Neural cell (in vitro differentiated cells): Measurements from ENCODE around the gene RPL15. TPM values are rescaled to one million over a fixed set of nuclear protein-coding genes. Genes with fewer than 3 reads are reported as not detected.

ENCODE experiments used
- H2AFZ ChIP-seq: fragments of 200-600, 300-800 bp; sonication (generic), shearing (Covaris generic); 2 replicates; pipeline ENCODE4 v1.6.0; 2014; ENCODE audit warnings: low read depth, mild to moderate bottlenecking, antibody characterized with exemption, low read length, moderate library complexity
- H3F3A ChIP-seq: fragments of 200-600 bp; shearing (Covaris generic); 2 replicates; pipeline ENCODE4 v1.6.1; 2016; ENCODE audit warnings: mild to moderate bottlenecking, moderate library complexity, mixed read lengths, antibody characterized with exemption, low read length; ENCODE audit not compliant: insufficient read depth, poor library complexity, severe bottlenecking
- H3K27ac ChIP-seq: fragments of 200-600, 300-800 bp; sonication (generic), shearing (Covaris generic); 2 replicates; pipeline ENCODE4 v1.5.1; 2014; ENCODE audit warnings: mild to moderate bottlenecking, low read length, moderate library complexity
- H3K27me3 ChIP-seq: fragments of 300-800, 200-600 bp; sonication (generic), shearing (Covaris generic); 2 replicates; pipeline ENCODE4 v1.6.0; 2014; ENCODE audit warnings: mild to moderate bottlenecking, low read depth, low read length, moderate library complexity; ENCODE audit not compliant: insufficient read depth
- H3K36me3 ChIP-seq: fragments of 300-800, 200-600 bp; sonication (generic), shearing (Covaris generic); 2 replicates; pipeline ENCODE4 v1.5.1; 2014; ENCODE audit warnings: mild to moderate bottlenecking, antibody characterized with exemption, low read length, moderate library complexity; ENCODE audit not compliant: insufficient read depth
- H3K4me2 ChIP-seq: fragments of 300-800, 200-600 bp; sonication (generic), shearing (Covaris generic); 2 replicates; pipeline ENCODE4 v1.6.0; 2014; ENCODE audit warnings: mild to moderate bottlenecking, low read length
- H3K4me3 ChIP-seq: fragments of 300-800, 200-600 bp; sonication (generic), shearing (Covaris generic); 2 replicates; pipeline ENCODE4 v1.5.1; 2014; ENCODE audit warnings: mild to moderate bottlenecking, low read length, moderate library complexity
- H3K79me2 ChIP-seq: fragments of 200-600 bp; shearing (Covaris generic); replicated peaks from 2 replicates; pipeline ENCODE4 v1.6.0; 2014; ENCODE audit warnings: mild to moderate bottlenecking, low read length, moderate library complexity; ENCODE audit not compliant: insufficient read depth
- H3K9ac ChIP-seq: fragments of 300-800, 200-600 bp; sonication (generic), shearing (Covaris generic); 2 replicates; pipeline ENCODE4 v1.6.1; 2016; ENCODE audit warnings: mild to moderate bottlenecking, low read length, mixed read lengths
- H3K9me2 ChIP-seq: fragments of 200-600 bp; shearing (Covaris generic); 2 replicates; pipeline ENCODE4 v1.6.1; 2016; ENCODE audit warnings: mild to moderate bottlenecking, low read length, mixed read lengths; ENCODE audit not compliant: insufficient read depth
- H3K9me3 ChIP-seq: fragments of 200-600, 300-800 bp; sonication (generic), shearing (Covaris generic); 2 replicates; pipeline ENCODE4 v1.6.1; 2016; ENCODE audit warnings: mild to moderate bottlenecking, mixed run types, low read length, moderate library complexity, mixed read lengths
- H4K20me1 ChIP-seq: fragments of 200-600 bp; shearing (Covaris generic); 2 replicates; pipeline ENCODE4 v1.6.1; 2016; ENCODE audit warnings: mild to moderate bottlenecking, mixed run types; ENCODE audit not compliant: insufficient read depth
- EP300 ChIP-seq: fragments of 450-650 bp; conservative IDR thresholded peaks from 2 replicates; pipeline ENCODE4 v1.6.1; 2014; ENCODE audit warnings: antibody characterized with exemption, mild to moderate bottlenecking, moderate library complexity; ENCODE audit not compliant: poor library complexity, severe bottlenecking
- EZH2 ChIP-seq: fragments of 200-600, 300-800 bp; shearing (Covaris generic), sonication (generic); IDR thresholded peaks from 2 replicates; pipeline ENCODE4 v1.6.1; 2014; ENCODE audit warnings: antibody characterized with exemption, low read length, borderline replicate concordance, mild to moderate bottlenecking; ENCODE audit not compliant: insufficient read depth, poor library complexity, severe bottlenecking
- MXI1 ChIP-seq: fragments of 450-650 bp; conservative IDR thresholded peaks from 2 replicates; pipeline ENCODE4 v1.6.1; 2014; ENCODE audit warnings: antibody characterized with exemption, mild to moderate bottlenecking; ENCODE audit not compliant: poor library complexity, severe bottlenecking
- POLR2AphosphoS5 ChIP-seq: IDR thresholded peaks from 2 replicates; pipeline ENCODE4 v1.6.1; 2012
- RAD21 ChIP-seq: fragments of 450-650 bp; conservative IDR thresholded peaks from 2 replicates; pipeline ENCODE4 v1.6.1; 2014; ENCODE audit warnings: antibody characterized with exemption, mild to moderate bottlenecking, moderate library complexity
- SMC3 ChIP-seq: fragments of 450-650 bp; conservative IDR thresholded peaks from 2 replicates; pipeline ENCODE4 v1.6.1; 2014; ENCODE audit warnings: antibody characterized with exemption, mild to moderate bottlenecking, moderate library complexity; ENCODE audit not compliant: poor library complexity
- TAF1 ChIP-seq: IDR thresholded peaks from 2 replicates; pipeline ENCODE4 v1.6.1; 2012; ENCODE audit warnings: low read depth
- polyA plus RNA-seq: library from polyadenylated mRNA; depleted of rRNA; stranded (reverse); fragments of >200 nt; gene quantifications from 2 replicates; pipeline ENCODE4 v1.2.3, GENCODE V29; 2014
- TF ChIP-seq, protein P1 (sequence below): fragments of 450-650 bp; IDR thresholded peaks from 2 replicates; pipeline ENCODE4 v1.5.1; 2014; ENCODE audit warnings: antibody characterized with exemption, mild to moderate bottlenecking, moderate library complexity; ENCODE audit not compliant: poor library complexity, severe bottlenecking
- TF ChIP-seq, protein P2 (sequence below): IDR thresholded peaks from 2 replicates; pipeline ENCODE4 v1.6.1; 2012; ENCODE audit warnings: borderline replicate concordance

Gene RPL15
- polyA plus RNA-seq, 1 donor from 2014 or later, result 3,247 TPM

DNA sequence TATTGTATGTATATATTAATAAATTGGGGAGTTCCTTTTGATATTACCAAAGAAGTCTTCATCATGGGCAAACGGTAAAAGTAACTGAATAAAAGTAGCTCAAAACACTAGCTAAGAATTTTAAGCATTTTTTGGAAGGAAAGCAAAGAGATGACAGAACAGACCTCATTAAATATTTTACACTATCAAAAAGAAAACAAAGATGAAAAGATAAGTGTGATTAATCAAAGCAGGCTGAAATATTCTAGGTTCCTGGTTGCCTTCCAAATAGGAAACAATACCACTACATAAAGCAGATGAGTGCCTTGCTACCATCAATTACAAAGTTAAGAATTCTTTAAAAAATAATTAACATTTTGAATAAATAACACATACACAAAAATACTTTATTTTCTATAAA, 3.8 kb upstream of the RPL15 start:
- H4K20me1 ChIP-seq, result no peaks in the 10 kb centered on the region
- H3K4me2 ChIP-seq, result no peak overlapping the region
- H3K9ac ChIP-seq, result no peak overlapping the region
- H3K27me3 ChIP-seq, result no peaks in the 10 kb centered on the region
- no peak overlapping the region for H3K4me3 ChIP-seq
- H2AFZ ChIP-seq, result no peak overlapping the region
- H3K27ac ChIP-seq, result no peak overlapping the region
- H3F3A ChIP-seq, result peaks cover 5% of the 10 kb centered on the region
- no peaks in the 10 kb centered on the region for H3K9me3 ChIP-seq
- no peak for TF ChIP-seq MXI1
- no peak for TF ChIP-seq SMC3
- TF ChIP-seq TAF1, result no peak
- TF ChIP-seq EZH2, result no peak
- no peak for TF ChIP-seq EP300
- TF ChIP-seq RAD21, result no peak
- no peak for TF ChIP-seq POLR2AphosphoS5
- TF ChIP-seq, protein P1, sequence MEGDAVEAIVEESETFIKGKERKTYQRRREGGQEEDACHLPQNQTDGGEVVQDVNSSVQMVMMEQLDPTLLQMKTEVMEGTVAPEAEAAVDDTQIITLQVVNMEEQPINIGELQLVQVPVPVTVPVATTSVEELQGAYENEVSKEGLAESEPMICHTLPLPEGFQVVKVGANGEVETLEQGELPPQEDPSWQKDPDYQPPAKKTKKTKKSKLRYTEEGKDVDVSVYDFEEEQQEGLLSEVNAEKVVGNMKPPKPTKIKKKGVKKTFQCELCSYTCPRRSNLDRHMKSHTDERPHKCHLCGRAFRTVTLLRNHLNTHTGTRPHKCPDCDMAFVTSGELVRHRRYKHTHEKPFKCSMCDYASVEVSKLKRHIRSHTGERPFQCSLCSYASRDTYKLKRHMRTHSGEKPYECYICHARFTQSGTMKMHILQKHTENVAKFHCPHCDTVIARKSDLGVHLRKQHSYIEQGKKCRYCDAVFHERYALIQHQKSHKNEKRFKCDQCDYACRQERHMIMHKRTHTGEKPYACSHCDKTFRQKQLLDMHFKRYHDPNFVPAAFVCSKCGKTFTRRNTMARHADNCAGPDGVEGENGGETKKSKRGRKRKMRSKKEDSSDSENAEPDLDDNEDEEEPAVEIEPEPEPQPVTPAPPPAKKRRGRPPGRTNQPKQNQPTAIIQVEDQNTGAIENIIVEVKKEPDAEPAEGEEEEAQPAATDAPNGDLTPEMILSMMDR, result no peak
- TF ChIP-seq, protein P2, sequence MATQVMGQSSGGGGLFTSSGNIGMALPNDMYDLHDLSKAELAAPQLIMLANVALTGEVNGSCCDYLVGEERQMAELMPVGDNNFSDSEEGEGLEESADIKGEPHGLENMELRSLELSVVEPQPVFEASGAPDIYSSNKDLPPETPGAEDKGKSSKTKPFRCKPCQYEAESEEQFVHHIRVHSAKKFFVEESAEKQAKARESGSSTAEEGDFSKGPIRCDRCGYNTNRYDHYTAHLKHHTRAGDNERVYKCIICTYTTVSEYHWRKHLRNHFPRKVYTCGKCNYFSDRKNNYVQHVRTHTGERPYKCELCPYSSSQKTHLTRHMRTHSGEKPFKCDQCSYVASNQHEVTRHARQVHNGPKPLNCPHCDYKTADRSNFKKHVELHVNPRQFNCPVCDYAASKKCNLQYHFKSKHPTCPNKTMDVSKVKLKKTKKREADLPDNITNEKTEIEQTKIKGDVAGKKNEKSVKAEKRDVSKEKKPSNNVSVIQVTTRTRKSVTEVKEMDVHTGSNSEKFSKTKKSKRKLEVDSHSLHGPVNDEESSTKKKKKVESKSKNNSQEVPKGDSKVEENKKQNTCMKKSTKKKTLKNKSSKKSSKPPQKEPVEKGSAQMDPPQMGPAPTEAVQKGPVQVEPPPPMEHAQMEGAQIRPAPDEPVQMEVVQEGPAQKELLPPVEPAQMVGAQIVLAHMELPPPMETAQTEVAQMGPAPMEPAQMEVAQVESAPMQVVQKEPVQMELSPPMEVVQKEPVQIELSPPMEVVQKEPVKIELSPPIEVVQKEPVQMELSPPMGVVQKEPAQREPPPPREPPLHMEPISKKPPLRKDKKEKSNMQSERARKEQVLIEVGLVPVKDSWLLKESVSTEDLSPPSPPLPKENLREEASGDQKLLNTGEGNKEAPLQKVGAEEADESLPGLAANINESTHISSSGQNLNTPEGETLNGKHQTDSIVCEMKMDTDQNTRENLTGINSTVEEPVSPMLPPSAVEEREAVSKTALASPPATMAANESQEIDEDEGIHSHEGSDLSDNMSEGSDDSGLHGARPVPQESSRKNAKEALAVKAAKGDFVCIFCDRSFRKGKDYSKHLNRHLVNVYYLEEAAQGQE, result no peak
- peaks cover 38% of the 10 kb centered on the region for H3K79me2 ChIP-seq
- H3K9me2 ChIP-seq, result no peaks in the 10 kb centered on the region
- no peaks in the 10 kb centered on the region for H3K36me3 ChIP-seq

DNA sequence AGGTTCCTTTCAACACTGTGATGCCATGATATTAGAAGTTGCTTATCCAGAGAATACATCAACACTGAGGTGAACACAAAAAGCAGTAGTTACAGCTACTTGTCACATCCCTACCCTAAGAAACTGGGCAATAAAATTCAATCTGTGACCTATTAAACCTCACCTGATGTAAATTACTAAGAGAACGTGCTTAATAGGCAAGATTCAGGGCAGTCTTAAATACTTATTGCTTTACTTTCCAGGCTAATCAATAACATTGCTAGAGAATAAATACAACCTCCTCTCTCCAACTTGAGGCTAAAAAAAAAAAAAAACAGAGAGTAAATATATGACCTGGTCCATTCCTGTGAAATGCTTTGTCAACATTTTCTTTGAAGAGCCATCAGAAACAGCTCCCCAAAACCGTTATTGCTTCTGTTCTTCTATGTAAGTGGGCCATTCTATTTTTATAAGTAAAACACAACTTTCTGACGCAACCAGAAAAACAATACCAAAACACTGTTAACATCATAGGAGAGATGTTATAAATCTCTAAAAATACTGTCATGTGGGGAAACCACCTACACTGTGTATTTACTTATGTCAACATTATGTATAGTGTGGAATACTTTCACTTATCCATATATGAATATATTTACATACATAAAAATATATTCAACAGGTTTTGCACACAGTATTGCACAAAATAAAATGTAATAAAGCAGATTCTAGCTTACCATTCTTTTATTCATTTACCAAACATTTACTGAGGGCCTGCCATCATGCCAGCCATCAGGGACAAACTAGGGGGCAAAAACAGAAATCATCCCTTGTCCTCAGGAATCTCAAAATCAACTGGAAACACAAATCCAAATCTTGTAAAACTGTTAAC, 2.8 kb upstream of the RPL15 start:
- H3K79me2 ChIP-seq, result peaks cover 47% of the 10 kb centered on the region
- TF ChIP-seq, protein P2, result no peak
- TF ChIP-seq RAD21 (no peak), TAF1 (no peak), EZH2 (no peak), POLR2AphosphoS5 (no peak), EP300 (no peak), MXI1 (no peak), SMC3 (no peak)
- TF ChIP-seq, protein P1, result no peak

More for the DNA sequence above, 2.8 kb upstream of the RPL15 start:
- Histone ChIP-seq H3F3A (peaks cover 5% of the 10 kb centered on the region), H2AFZ (no peak overlapping the region), H3K36me3 (peaks cover 6% of the 10 kb centered on the region), H3K9me2 (no peaks in the 10 kb centered on the region), H3K27me3 (no peaks in the 10 kb centered on the region), H3K4me3 (peak overlapping the region; percentile 89), H3K4me2 (peak overlapping the region; percentile 98), H4K20me1 (no peaks in the 10 kb centered on the region), H3K27ac (no peak overlapping the region), H3K9me3 (no peaks in the 10 kb centered on the region), H3K9ac (no peak overlapping the region)
